Progenitor cell of endocrine pancreas (in vitro differentiated cells): ENCODE results near the gene C10orf53. TPM values are rescaled to one million over a fixed set of nuclear protein-coding genes. Genes with fewer than 3 reads are reported as not detected.

Experiments used
- DNase-seq: peaks from one replicate; pipeline ENCODE4 v3.0.0; 2021; ENCODE audit warnings: low spot score; ENCODE audit not compliant: unreplicated experiment
- H3K27ac Mint-ChIP-seq: 2 replicates; pipeline ENCODE4 v1.8.0; 2021; ENCODE audit warnings: mild to moderate bottlenecking, moderate library complexity, mixed read lengths
- H3K27me3 Mint-ChIP-seq: 2 replicates; pipeline ENCODE4 v1.8.0; 2021; ENCODE audit warnings: mixed read lengths
- H3K36me3 Mint-ChIP-seq: 2 replicates; pipeline ENCODE4 v1.8.0; 2022; ENCODE audit warnings: mixed read lengths; ENCODE audit not compliant: insufficient read depth
- H3K4me1 Mint-ChIP-seq: 2 replicates; pipeline ENCODE4 v1.8.0; 2021; ENCODE audit warnings: low read depth, mixed read lengths
- H3K4me3 Mint-ChIP-seq: 2 replicates; pipeline ENCODE4 v1.8.0; 2021; ENCODE audit warnings: low read depth, mild to moderate bottlenecking, moderate library complexity, mixed read lengths
- H3K9me3 Mint-ChIP-seq: 2 replicates; pipeline ENCODE4 v1.8.0; 2021; ENCODE audit warnings: low read depth, mixed read lengths
- total RNA-seq: library from RNA; stranded (reverse); gene quantifications from 2 replicates; pipeline ENCODE4 v1.2.1, GENCODE V29; 2021
- TF ChIP-seq, protein P1 (sequence below): fragments of 200-600 bp; sonication (generic); IDR thresholded peaks from one replicate; pipeline ENCODE4 v1.5.0; 2021; ENCODE audit warnings: antibody characterized with exemption, mild to moderate bottlenecking; ENCODE audit not compliant: unreplicated experiment

The C10orf53 gene
- total RNA-seq, 1 donor from 2014 or later = not detected

DNA sequence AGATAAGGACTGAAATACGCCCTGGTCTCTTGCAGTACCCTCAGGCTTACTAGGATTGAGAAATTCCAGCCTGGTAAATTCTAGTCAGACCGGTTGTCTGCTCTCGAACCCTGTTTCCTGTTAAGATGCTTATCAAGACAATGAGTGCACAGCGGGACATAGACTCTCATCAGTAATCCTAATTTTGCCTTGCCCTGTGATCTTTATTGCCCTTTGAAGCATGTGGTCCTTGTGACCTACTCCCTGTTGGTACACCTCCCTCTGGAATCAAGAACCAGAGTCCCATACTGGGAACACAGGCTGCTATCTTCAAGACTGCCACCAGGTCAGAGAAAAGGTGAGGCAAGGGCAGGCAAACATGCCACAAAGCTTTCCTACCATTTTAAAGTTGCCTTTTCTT, 7.2 kb downstream of the C10orf53 start:
- no peaks in the 10 kb centered on the region for H3K9me3 Mint-ChIP-seq
- DNase-seq = no peak
- H3K4me3 Mint-ChIP-seq = no peak overlapping the region
- no peaks in the 10 kb centered on the region for H3K36me3 Mint-ChIP-seq
- TF ChIP-seq, protein P1, sequence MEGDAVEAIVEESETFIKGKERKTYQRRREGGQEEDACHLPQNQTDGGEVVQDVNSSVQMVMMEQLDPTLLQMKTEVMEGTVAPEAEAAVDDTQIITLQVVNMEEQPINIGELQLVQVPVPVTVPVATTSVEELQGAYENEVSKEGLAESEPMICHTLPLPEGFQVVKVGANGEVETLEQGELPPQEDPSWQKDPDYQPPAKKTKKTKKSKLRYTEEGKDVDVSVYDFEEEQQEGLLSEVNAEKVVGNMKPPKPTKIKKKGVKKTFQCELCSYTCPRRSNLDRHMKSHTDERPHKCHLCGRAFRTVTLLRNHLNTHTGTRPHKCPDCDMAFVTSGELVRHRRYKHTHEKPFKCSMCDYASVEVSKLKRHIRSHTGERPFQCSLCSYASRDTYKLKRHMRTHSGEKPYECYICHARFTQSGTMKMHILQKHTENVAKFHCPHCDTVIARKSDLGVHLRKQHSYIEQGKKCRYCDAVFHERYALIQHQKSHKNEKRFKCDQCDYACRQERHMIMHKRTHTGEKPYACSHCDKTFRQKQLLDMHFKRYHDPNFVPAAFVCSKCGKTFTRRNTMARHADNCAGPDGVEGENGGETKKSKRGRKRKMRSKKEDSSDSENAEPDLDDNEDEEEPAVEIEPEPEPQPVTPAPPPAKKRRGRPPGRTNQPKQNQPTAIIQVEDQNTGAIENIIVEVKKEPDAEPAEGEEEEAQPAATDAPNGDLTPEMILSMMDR = no peak
- no peak overlapping the region for H3K27ac Mint-ChIP-seq
- peaks cover 54% of the 10 kb centered on the region for H3K27me3 Mint-ChIP-seq
- H3K4me1 Mint-ChIP-seq = peaks cover 6% of the 10 kb centered on the region

DNA sequence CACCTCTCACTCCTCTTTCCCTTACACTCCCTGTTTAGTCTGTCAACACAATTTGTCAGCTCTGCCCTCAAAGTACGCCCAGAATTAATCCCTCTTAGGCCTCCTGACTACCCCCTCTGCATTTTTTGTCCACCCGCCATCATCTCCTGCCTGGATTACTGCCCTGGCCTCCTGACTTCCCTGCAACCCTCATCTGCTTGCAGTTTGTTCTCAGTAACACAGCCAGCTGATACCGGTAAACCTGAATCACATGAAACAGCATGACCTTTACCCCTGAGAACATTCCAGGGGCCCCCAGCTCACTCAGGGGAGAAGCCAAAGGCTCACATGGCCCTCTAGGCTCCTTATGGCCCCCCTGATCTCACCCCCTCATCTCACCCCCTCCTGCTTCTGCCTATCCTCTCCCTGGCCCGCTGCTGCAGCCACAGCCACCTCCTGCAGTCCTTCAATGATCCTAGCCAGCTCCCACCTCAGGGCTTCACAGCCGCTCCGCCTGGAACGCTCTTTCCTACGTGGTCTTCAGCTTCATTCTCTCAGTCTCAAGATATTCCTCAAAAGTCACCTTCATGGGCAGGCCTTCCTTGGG, 8.9 kb downstream of the C10orf53 start:
- Mint-ChIP-seq H3K4me3 (no peak overlapping the region), H3K36me3 (no peaks in the 10 kb centered on the region), H3K9me3 (no peaks in the 10 kb centered on the region), H3K27me3 (peaks cover 61% of the 10 kb centered on the region), H3K27ac (no peak overlapping the region), H3K4me1 (peaks cover 6% of the 10 kb centered on the region)
- TF ChIP-seq, protein P1 = no peak
- no peak for DNase-seq

DNA sequence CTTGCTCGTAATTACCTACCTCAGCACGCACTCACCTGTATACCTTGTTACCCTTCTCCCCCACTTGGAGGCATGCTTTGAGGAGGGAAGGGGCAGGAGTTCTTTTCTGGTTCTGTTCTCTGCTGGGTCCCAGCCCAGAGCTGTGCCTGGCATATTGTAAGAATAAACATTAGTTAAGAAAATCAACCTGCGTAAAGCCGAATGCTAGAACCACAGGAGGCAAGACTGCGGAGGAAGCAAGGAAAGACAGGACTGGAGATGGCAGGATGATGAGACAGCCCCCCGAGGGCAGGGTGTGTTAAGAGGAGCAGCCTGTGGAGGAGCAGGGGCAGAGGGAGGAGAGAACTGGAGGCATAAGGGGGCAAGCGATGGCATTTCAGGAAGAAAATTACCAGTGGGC, 9.5 kb downstream of the C10orf53 start:
- H3K27me3 Mint-ChIP-seq = peaks cover 66% of the 10 kb centered on the region
- TF ChIP-seq, protein P1 = no peak

DNA sequence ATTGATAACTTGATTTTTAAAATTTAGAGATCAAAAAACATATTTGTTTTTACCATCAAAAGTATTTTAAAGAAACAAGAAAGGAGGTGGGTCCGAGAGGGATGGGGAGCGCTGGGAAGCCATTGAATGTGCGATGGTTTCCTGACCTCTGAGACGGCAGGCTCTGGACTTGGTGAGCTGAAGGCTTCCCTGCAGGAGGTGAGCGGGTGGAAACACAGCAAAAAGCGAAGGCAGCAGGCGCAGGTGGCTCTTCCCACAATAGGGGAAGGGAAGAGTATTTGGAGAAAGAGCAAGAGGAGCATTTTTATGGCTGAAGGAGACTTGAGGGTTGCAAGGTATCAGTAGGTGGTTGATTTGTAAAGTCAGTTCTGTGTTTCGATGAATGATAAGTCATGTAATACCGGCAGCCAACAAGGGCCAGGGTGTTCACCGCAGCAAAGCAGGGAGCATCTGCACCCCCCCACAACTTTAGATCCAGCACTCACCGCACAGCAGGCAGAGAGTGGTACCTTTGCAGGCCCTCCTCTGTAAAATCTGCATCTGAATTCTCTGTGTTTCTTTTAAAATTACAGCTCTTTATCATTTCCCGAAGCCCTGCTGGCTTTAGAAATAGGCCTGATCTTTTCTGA, 10.5 kb downstream of the C10orf53 start:
- no peak overlapping the region for H3K27ac Mint-ChIP-seq
- no peaks in the 10 kb centered on the region for H3K9me3 Mint-ChIP-seq
- H3K4me3 Mint-ChIP-seq = no peak overlapping the region
- no peaks in the 10 kb centered on the region for H3K36me3 Mint-ChIP-seq
- H3K4me1 Mint-ChIP-seq = peaks cover 6% of the 10 kb centered on the region
- DNase-seq = no peak
- TF ChIP-seq, protein P1 = no peak
- H3K27me3 Mint-ChIP-seq = peaks cover 68% of the 10 kb centered on the region

More for the DNA sequence above, 9.5 kb downstream of the C10orf53 start:
- Mint-ChIP-seq H3K9me3 (no peaks in the 10 kb centered on the region), H3K4me1 (peaks cover 6% of the 10 kb centered on the region), H3K27ac (no peak overlapping the region), H3K36me3 (no peaks in the 10 kb centered on the region), H3K4me3 (no peak overlapping the region)
- DNase-seq = no peak

DNA sequence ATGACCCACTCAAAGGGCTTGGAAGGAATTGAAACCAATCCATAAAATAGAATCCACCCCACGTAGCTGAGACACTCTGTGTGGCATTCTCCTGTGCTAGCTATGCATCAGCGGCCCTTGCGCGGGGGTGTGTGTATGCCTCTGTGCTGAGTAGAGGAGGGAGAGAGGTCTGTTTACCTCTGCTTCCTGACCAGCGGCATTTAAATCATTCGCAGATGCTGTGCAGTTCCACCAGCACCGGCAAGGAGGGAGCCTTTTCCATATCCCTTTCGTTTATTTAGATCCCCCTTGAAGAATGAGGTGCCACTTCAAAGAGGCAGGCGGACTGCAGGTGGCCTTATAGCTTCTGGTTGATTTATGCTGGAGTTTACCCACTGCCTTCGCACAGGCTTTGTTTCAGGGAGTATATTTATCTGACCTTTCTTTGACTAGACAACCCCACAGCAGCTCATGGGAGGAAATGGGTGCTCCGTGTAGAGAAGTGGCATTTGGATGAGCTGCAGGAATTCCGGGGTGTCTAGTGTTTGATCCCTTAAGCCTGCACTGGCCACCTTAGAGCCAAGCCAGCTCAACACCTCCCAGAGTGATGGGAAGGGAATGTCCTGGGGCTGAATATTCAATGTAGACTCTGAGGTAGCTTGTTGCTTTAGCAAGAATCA, 11.4 kb downstream of the C10orf53 start:
- Mint-ChIP-seq H3K27me3 (peaks cover 70% of the 10 kb centered on the region), H3K9me3 (no peaks in the 10 kb centered on the region), H3K36me3 (no peaks in the 10 kb centered on the region), H3K4me1 (peaks cover 6% of the 10 kb centered on the region), H3K27ac (no peak overlapping the region), H3K4me3 (no peak overlapping the region)
- TF ChIP-seq, protein P1 = no peak
- no peak for DNase-seq
